Gastrocnemius medialis (tissue), 4 donors: ENCODE results near the gene ALS2CL. TPM values are rescaled to one million over a fixed set of nuclear protein-coding genes. Genes with fewer than 3 reads are reported as not detected.
A peak's percentile ranks its signal among the peaks of the same experiment; 100 is the strongest.
"Not testable (repeated sequence)": the region's sequence is repeated elsewhere in the genome, so short reads cannot be mapped to it uniquely, and the experiment has no call there.

ENCODE experiments used
- ATAC-seq, 2 donors: fragments of 150-250 bp; one replicate each; pipeline ENCODE4 v1.9.1; 2016
- DNase-seq, 2 donors: peaks; one replicate each; pipeline ENCODE4 v3.0.0-alpha.2; 2019
- H3K27ac ChIP-seq, 4 donors: fragments of 200-600 bp; sonication (generic); 1 replicate in 1 of 4; 2 replicates in 3 of 4; pipeline ENCODE4 v1.5.1; 2016 to 2018; ENCODE audit warnings: mild to moderate bottlenecking in 2 of 4, moderate library complexity in 1 of 4
- H3K27me3 ChIP-seq, 3 donors: fragments of 200-600 bp; sonication (generic) in 2 of 3; 1 replicate in 1 of 3; 2 replicates in 2 of 3; pipeline versions ENCODE4 v1.5.1 to v1.6.0; 2016 to 2019; ENCODE audit warnings: mild to moderate bottlenecking in 1 of 3, moderate library complexity in 1 of 3
- H3K36me3 ChIP-seq, 2 donors: fragments of 200-600 bp; sonication (generic) in 1 of 2; one replicate each; pipeline ENCODE4 v1.5.1; 2017 to 2018
- H3K4me1 ChIP-seq, 2 donors: fragments of 200-600 bp; sonication (generic) in 1 of 2; one replicate each; pipeline ENCODE4 v1.5.1; 2016 to 2017; ENCODE audit warnings: mild to moderate bottlenecking in 2 of 2
- H3K4me3 ChIP-seq, 4 donors: fragments of 200-600 bp; sonication (generic) in 3 of 4; 1 replicate in 1 of 4; 2 replicates in 3 of 4; pipeline ENCODE4 v1.5.1; 2016 to 2019; ENCODE audit warnings: mild to moderate bottlenecking in 2 of 4
- H3K9me3 ChIP-seq, 3 donors: fragments of 200-600 bp; sonication (generic) in 2 of 3; 1 replicate in 1 of 3; 2 replicates in 2 of 3; pipeline ENCODE4 v1.5.1; 2016 to 2019
- CTCF ChIP-seq, 5 experiments: fragments of 450-650 bp in 3 of 5; fragments of 200-600 bp in 2 of 5; sonication (generic) in 2 of 5; IDR thresholded peaks in 4 of 5; conservative IDR thresholded peaks in 1 of 5; 1 replicate in 4 of 5; 2 replicates in 1 of 5; pipeline ENCODE4 v1.5.1; 2016 to 2019; ENCODE audit warnings: antibody characterized with exemption in 5 of 5, mild to moderate bottlenecking in 3 of 5, moderate library complexity in 3 of 5
- POLR2A ChIP-seq, 2 donors: fragments of 450-650 bp; IDR thresholded peaks; one replicate each; pipeline ENCODE4 v1.6.1; 2017; ENCODE audit warnings: antibody characterized with exemption in 2 of 2, mild to moderate bottlenecking in 2 of 2, moderate library complexity in 2 of 2
- in situ Hi-C, 4 donors: fragments of 200-750 bp; cut with MboI; loops; one replicate each; pipeline versions ENCODE4 v1.15.0 to v1.8.0; 2017; ENCODE audit warnings: low sequenced_read_pairs in 4 of 4
- intact Hi-C: fragments of 100-400 bp; cut with DNase I; formaldehyde crosslinking; loops from one replicate; pipeline ENCODE4 v1.15.1; 2023; ENCODE audit warnings: low total_unique reads
- total RNA-seq, 4 donors: library from RNA; depleted of rRNA; stranded (reverse); fragments of >200 nt; gene quantifications; one replicate each; pipeline versions ENCODE4 v1.1.0 to v1.2.3, GENCODE V29; 2016

The ALS2CL gene
- total RNA-seq, 4 donors from 2014 or later, result 3.8 to 13.2 (median 6.2) TPM

DNA sequence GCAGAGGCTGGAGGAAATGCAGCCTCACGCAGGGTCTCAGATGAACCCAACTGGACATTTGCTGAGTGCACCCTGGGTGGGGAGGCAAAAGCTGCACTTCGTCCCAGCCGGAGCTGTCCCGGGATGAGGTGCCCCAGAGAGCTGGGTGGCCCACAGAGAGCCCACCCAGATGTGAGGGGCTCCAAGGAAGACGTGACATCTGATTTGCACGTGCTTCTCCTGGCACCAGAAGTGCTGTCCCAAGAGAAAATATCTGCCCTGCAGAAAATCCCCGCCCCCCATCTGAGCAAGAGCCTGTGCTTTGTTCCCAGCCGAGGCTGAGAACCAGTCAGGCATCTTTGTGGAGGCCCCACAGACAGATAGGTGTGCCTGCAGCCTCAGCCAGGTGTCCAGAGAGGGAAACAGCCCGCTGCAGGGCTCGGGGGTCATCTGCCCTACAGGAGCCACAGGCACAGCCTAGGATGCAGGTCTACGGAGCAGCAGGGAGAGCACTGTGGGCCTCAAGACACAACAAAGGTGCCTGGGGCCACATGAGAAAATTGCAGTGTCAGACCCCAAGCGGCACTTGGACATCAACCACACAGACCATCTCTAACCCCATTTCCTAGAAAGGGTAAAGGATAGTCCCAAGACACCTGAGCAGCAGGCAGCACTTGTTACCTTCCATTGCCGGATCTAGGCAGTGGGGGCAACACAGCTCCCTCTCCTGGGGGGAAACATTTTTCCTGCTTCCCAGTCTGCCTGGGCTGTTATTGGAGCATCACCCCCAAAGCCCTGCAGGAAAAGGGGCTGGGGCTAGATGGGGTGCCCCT is 13.5 kb upstream of the ALS2CL start:
- in situ Hi-C loops, result loop anchor here (5.0 to 25.0 kb wide), 3 partner anchors 185 to 630 kb away; no protein-coding TSS in a partner anchor
- peak in 1 of 2 donors; percentile 4 for DNase-seq
- no peak for ATAC-seq

DNA sequence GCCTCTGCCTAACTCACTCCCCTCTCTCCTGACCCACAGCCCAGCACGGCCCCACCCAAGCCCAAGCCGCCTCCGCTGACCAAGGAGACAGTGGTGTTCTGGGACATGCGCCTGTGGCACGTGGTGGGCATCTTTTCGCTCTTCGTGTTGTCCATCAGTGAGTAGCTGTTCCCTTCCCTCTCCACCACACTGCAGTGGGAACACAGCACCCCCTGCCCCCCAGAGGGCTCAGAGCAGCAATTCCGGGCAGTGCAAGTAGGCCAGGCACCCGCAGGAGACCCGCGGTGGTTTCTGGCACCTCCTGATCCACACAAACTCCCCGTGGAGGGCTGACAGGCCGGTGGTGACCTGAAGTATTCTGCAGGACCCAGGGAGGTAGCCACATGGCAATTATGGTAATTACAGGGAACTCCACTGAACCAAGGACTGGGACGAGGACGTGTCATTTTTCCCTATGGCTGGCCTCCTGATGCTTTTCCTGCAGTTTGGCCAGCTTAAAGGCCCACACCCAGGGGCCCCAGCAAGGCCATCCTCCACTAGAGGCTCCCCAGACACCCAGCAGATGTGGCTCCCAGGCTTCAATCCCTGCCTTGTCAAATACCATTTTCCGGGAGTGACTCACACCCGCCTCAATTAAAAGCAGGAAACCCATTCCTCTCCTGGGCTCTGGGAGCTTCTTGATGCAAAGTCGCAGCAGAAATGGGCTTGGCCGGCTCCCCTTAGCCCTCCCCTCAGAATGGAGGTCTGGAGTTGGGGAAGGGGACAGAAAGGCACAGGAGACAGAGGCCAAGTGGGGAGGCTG is 12.5 kb upstream of the ALS2CL start:
- intact Hi-C loops, result loop anchor here (1.0 to 5.0 kb wide), 4 partner anchors 141 to 291 kb away; no protein-coding TSS in a partner anchor
- Histone ChIP-seq H3K27me3 (no peaks in the 10 kb centered on the region), H3K4me1 (peaks cover 8 to 27% of the 10 kb centered on the region in 2 donors), H3K9me3 (no peaks in the 10 kb centered on the region), H3K4me3 (no peak overlapping the region), H3K27ac (no peak overlapping the region), H3K36me3 (no peaks in the 10 kb centered on the region)
- peak in 1 of 2 donors; percentile 5 for DNase-seq
- TF ChIP-seq CTCF (IDR thresholded peaks at IDR 0.05 in 4 of 5, conservative IDR thresholded peaks at IDR 0.05 in 1 of 5) (no peak), POLR2A (IDR thresholded peaks at IDR 0.05) (no peak)
- in situ Hi-C loops, result loop anchor here (5.0 to 25.0 kb wide), 3 partner anchors 186 to 631 kb away; no protein-coding TSS in a partner anchor
- ATAC-seq, result no peak

More for the DNA sequence above, 13.5 kb upstream of the ALS2CL start:
- intact Hi-C loops, result loop anchor here (5.0 kb wide), 2 partner anchors 140 to 290 kb away; no protein-coding TSS in a partner anchor
- no peaks in the 10 kb centered on the region for H3K27me3 ChIP-seq
- H3K4me3 ChIP-seq, result no peak overlapping the region
- TF ChIP-seq CTCF (IDR thresholded peaks at IDR 0.05 in 4 of 5, conservative IDR thresholded peaks at IDR 0.05 in 1 of 5) (no peak), POLR2A (IDR thresholded peaks at IDR 0.05) (no peak)
- H3K36me3 ChIP-seq, result no peaks in the 10 kb centered on the region
- H3K9me3 ChIP-seq, result no peaks in the 10 kb centered on the region
- peaks cover 4 to 17% of the 10 kb centered on the region in 2 donors for H3K4me1 ChIP-seq
- H3K27ac ChIP-seq, result no peak overlapping the region

DNA sequence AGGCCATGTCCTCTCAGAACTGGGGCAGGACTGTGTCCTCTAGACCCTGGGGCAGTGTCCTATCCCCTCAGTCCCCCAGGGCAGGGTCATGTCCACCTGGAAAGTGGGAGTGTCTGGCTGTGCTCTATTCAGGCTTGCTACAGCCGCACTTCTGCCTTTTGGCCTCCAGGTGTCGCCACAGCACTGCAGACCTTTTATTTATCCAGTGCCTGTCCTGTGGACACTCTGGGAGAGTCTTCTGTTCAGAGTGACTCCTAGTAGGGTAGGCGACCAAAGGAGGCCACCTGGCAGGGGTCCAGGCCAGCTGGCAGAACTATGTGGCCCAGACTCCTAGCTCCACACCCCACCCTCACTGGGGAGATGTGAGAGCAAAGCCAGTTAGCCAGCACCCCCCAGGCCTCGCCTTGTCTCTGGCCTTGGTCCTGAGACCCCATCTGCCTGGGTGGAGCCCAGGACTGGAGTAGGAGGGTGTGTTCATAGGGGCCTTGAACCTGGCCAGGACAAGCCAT is 11.6 kb upstream of the ALS2CL start:
- DNase-seq (peak; percentile 52 to 70), ATAC-seq (peak; percentile 85 to 89)
- intact Hi-C loops, result loop anchor here (1.0 to 5.0 kb wide), 4 partner anchors 142 to 292 kb away; no protein-coding TSS in a partner anchor
- H3K27me3 ChIP-seq, result no peaks in the 10 kb centered on the region
- H3K27ac ChIP-seq, result no peak overlapping the region
- TF ChIP-seq POLR2A (IDR thresholded peaks at IDR 0.05), result no peak
- peak; percentile 94 to 99 (median 98) for TF ChIP-seq CTCF (IDR thresholded peaks at IDR 0.05 in 4 of 5, conservative IDR thresholded peaks at IDR 0.05 in 1 of 5)
- H3K36me3 ChIP-seq, result no peaks in the 10 kb centered on the region
- H3K4me3 ChIP-seq, result no peak overlapping the region
- in situ Hi-C loops, result loop anchor here (5.0 to 25.0 kb wide), 3 partner anchors 187 to 632 kb away; no protein-coding TSS in a partner anchor
- H3K4me1 ChIP-seq, result peaks cover 15 to 34% of the 10 kb centered on the region in 2 donors
- no peaks in the 10 kb centered on the region for H3K9me3 ChIP-seq

DNA sequence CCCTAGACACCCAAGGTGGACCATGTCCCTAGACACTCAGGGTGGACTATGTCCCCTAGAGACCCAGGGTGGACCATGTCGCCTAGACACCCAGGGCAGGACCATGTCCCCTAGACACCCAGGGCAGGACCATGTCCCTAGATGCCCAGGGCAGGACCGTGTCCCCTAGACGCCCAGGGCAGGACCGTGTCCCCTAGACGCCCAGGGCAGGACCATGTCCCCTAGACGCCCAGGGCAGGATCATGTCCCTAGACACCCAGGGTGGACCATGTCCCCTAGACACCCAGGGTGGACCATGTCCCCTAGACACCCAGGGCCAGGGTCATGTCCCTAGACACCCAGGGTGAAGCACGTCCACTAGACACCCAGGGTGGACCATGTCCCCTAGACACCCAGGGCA is 10.9 kb upstream of the ALS2CL start:
- H3K27ac ChIP-seq, ATAC-seq, H3K4me3 ChIP-seq, H3K27me3 ChIP-seq, H3K9me3 ChIP-seq, H3K36me3 ChIP-seq: not testable (repeated sequence)
- peak in 1 of 2 donors; percentile 9 for DNase-seq
- intact Hi-C loops (loop anchor here (5.0 kb wide), 1 partner anchor 618 kb away; no protein-coding TSS in a partner anchor), in situ Hi-C loops (loop anchor here (5.0 to 25.0 kb wide), 3 partner anchors 208 to 633 kb away; no protein-coding TSS in a partner anchor)
- peaks cover 22 to 36% of the 10 kb centered on the region in 2 donors for H3K4me1 ChIP-seq
